NCI-H526 treated with DMSO at 0.1 percent for 48 hours (cell line): ENCODE results near the gene GRK6.
"Not testable (repeated sequence)": the region's sequence is repeated elsewhere in the genome, so short reads cannot be mapped to it uniquely, and the experiment has no call there.

Source experiments
- DNase-seq: peaks from one replicate; lab custom pipeline; 2025; lab: John Stamatoyannopoulos, UW

Gene GRK6

GRCh38 chr5:177397875-177398390 lies 28.5 kb upstream of the GRK6 start:
- DNase-seq, result no peak

DNA sequence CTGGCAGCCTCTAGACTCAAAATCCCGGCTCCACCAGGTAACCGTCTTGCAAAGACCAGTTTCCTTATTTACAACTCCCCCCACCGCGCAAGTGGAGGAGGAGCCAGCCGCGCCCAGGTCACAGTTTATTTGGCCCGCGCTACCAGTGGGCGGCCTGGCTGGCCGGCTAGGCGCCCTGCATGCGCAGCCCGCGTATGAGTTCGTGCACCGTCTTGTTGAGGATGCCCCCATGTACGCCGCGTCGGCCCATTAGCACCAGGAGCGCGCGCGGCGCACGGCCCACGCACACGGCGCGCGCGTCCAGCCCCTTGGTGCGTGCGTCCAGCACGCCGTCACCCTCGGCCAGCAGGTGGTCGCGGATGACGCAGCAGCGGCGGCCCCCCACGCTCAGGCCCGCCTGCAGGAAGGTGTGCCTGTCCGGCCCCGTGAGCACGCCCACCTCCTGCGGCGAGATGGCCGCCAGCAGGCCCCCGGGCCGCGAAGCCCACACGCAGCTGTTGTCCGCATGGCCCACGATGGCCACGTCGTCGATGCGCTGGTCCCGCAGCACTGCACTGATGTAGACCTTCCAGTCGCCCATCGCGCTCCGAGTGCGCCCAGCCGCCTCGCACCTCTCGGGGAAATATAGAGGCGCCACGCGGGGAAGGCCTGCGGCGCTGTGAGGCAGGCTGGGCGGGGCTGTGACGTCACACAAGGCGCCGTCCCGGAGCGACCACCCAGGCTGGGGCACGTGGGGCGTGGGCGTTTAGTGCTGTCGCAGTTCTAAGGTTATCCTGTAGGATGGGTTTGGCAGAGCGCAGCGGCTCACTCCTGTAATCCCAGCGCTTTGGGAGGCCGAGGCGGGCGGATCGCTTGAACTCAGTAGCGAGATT lies 26.2 kb upstream of the GRK6 start, which contains the start of gene PFN3:
PFN3 (minus strand) TSS at position 665 of the 872 bp plus-strand sequence; CDS start at position 580, 85 bp downstream.
- no peak for DNase-seq

- DNase-seq, result peak; percentile 74
Observed at GRCh38 chr5:177402271-177403043, 24.0 kb upstream of the GRK6 start.

DNA sequence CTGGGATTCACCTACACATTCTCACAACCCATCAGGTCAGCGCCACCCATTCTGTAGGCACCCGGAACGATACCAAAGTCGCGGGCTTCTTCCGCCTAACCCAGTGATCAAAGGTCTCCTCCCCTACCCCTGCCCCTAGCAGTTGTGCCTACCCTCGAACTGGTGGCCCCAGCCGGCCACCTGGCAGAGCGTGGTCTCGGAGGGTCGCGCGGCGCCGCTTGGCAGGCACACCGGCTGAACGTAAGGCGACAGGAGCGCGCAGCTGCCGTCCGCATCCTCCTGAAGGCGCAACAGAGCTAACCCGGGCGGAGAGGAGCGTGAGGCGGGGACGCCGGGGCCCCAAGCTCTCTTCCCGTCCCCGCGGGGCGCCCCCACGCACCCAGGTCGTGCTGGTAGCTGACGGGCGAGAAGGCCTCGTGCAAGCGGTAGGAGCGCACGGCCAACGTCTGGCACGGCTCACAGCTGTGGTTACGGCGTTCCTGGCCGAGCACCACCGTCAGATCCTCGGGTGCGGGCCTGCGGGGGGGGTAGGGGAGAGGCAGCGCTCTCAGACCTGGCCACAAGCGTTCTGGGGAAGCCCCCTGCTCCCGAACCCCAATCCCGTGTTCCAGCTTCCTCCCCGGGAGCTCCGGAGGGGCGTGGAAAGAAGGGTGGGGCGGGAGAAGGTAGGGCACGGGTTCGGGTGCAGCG lies 23.2 kb upstream of the GRK6 start:
- DNase-seq, result no peak

GRCh38 chr5:177403792-177404640 lies 22.5 kb upstream of the GRK6 start:
- peak; percentile 34 for DNase-seq

GRCh38 chr5:177404641-177405179 lies 21.8 kb upstream of the GRK6 start:
- no peak for DNase-seq

DNA sequence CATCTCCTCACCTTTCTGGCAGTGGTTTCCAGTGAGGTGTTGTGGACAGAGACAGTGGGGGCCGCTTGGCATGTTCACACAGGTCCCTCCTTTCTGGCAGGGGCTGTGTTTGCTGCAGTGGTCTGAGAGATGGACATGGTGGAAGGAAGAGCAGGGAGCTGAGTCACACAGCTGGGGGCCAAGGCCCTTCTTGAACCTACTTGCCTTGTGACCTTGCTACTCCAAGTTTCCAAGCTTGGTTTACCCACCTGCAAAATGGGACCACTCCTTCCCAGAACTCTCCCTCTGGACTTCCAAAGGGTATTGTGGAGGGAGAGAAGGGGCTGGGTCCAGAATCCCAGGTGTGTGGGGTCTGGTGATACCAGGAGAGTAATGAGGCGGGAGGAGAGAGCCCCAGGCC lies 21.2 kb upstream of the GRK6 start:
- no peak for DNase-seq

GRCh38 chr5:177405805-177406204 lies 20.7 kb upstream of the GRK6 start:
- no peak for DNase-seq

DNA sequence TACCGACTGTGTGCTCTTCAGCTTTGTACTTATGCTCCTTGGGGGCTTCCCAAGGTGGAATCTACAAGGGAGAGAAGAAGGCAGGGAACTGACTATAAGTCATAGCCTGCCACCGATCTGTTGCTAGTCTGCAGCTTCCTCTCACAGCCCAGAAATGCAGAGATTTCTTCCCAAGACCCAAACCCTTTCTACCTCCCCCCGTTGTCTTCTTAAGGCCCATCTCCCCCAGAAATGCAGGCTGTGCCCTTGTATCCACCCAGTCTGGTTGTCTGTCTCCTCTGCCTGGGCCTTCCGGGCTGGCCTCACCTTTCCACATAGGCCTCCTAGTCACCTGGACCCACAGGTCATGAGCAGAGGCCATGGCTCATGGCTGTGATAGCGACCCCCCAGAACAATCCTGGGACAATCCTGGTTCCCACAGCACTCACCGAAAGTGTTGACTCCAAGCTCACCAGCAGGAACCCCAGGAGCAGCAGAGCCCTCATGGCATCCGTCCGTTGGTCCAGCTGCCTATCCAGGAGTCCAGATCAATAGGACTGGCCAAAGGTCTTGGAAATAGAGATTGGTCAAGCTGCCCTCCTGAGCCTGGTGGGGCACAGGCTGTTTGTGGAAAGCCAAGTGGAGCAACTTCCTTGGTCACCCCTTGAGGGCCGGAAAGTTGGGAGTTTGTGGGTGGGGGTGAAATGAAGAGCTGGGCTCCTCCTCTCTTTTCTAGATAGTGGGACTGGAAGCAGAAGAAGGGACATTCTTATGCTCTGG lies 17.3 kb upstream of the GRK6 start, which contains the start of gene F12:
F12 (minus strand) TSS at position 522 of the 759 bp plus-strand sequence; CDS start at position 485, 37 bp downstream.
- DNase-seq, result no peak

- no peak for DNase-seq
Observed at GRCh38 chr5:177410575-177410974, 15.9 kb upstream of the GRK6 start.

DNA sequence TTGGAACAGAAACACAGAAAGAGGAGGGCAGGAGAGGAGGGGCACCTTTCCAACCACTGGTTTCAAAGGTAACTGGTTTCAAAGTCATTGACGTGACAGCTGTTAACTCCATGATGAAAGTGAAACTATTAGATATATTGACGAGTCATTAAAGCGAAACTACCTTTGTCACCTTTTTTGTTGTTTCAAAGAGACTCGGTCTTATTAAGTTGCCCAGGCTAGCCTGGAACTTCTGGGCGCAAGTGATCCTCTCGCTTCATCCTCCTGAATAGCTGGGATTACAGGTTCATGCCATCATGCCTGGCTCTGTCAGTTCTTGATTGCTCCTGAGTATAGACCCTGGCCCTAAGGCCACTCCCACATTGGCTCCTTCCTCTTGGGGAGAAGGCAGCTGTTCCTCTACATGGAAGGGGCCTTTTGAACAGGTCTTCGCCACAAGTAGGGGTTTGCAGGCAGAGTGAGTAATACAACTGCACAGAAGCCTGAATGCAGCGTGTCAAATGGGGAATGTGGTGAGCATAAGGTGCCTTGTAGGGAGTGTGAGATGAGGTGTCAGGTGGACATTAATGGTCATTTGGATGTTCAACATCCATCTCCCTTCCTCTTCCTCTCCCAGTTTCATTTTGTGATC lies 13.8 kb upstream of the GRK6 start:
- no peak for DNase-seq

DNA sequence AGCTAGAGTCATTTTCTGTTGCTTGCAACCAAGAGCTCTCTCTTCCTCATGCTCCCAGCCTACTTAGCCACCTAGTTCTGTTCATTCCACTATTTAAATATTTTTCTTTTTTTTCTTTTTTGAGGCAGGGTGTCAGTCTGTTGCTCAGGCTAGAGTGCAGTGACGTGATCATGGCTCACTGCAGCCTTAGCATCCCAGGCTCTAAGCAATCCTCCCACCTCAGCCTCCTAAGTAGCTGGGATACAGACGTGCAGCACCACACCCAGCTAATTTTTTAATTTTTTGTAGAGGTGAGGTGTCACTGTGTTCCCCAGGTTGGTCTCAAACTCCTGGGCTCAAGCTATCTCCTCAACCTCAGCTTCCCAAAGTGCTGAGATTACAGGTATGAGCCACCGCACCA lies 12.0 kb upstream of the GRK6 start:
- DNase-seq, result no peak

- DNase-seq, result not testable (repeated sequence)
Observed at GRCh38 chr5:177417081-177417480, 9.4 kb upstream of the GRK6 start.

- DNase-seq, result no peak
Observed at GRCh38 chr5:177419046-177419445, 7.4 kb upstream of the GRK6 start.

GRCh38 chr5:177420472-177420871 lies 6.0 kb upstream of the GRK6 start:
- DNase-seq, result not testable (repeated sequence)

- DNase-seq, result no peak
Observed at GRCh38 chr5:177421062-177421798, 5.2 kb upstream of the GRK6 start.

- no peak for DNase-seq
Observed at GRCh38 chr5:177423671-177424070, 2.8 kb upstream of the GRK6 start.

DNA sequence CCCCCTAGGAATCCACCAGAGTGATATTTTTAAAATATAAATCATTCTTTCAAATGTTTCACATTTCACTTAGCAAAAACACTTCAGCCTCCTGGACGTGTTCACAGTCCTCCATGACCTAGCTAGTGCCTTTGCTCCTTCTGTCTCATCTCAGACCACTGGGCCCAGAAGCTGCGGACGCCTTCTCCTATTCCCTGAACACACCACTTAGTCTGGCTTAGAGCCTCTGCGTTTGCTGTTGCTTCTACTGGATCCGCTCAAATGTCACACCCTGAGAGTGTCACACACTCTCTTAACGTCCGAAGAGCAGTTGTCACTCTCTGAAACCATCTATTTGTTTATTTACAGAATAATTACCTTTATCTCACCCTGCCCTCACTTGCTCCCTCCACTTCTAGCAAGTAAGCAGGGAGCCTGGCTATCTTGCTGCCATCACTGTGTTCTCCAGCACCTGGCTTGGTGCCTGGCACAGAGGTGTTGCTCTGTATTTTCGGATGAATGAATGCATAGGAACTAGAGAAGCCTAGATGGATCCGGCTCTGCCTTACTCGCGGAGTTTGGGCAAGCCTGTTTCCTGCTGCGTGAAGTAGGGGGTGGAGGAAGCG lies 1.2 kb upstream of the GRK6 start:
- no peak for DNase-seq
